ENCODE results near the gene PIGS. TPM values are rescaled to one million over a fixed set of nuclear protein-coding genes. Genes with fewer than 3 reads are reported as not detected.

The PIGS gene
- total RNA-seq, 6 experiments from 2014 or later = 69.5 to 94.7 (median 78.0) TPM

DNA sequence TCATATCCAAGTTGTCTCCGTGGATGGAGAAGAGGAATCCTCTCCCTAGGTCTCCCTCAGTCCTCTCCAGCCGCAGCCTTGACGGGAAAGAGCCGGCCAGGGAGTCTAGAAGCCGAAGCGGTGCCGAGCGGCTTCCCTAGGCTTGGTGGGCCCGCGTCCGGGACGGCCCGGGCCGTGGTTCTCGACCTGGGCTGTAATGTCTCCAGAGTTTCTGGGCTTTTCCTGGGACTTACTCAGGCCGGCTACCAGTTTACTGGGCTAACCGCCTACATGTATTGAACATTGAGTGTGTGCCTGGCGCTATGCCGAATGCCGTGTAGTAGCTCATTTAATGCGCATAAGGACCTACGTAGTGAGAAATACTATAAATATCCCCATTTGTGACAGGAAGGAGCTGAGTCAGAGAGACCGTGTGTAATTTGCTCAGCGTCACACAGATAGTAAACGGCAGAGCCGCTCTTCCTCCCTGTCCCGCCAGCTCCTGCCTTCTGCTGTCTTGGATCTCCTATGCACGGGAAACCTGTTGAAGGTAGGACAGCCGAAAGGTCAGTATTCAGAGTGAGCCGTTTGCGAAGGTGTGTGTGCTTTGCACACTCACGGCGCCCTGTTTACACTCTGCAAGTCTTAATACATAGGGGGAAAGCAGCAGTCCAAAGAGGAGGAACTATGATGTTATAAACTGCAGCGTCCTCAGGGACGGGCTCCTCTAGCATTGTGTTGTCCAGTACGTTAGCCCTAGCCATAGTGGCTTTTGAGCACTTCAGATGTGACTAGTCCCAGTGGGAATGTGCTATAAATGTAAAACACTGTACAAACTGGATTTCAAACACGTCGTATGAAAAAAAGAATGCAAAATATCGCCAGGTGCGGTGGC is 28.2 kb upstream of the PIGS start:
- Mint-ChIP-seq H3K27ac (peak overlapping the region; percentile 95), H3K36me3 (ENCODE audit: low read depth) (peaks cover 9% of the 10 kb centered on the region; the same call in 1 of the 2 replicates), H3K4me1 (ENCODE audit: low read depth) (peaks cover 26% of the 10 kb centered on the region), H3K4me3 (peak overlapping the region; percentile 97), H3K9me3 (no peaks in the 10 kb centered on the region), H3K27me3 (ENCODE audit: insufficient read depth) (peaks cover 5% of the 10 kb centered on the region)
- TF ChIP-seq, protein P1, sequence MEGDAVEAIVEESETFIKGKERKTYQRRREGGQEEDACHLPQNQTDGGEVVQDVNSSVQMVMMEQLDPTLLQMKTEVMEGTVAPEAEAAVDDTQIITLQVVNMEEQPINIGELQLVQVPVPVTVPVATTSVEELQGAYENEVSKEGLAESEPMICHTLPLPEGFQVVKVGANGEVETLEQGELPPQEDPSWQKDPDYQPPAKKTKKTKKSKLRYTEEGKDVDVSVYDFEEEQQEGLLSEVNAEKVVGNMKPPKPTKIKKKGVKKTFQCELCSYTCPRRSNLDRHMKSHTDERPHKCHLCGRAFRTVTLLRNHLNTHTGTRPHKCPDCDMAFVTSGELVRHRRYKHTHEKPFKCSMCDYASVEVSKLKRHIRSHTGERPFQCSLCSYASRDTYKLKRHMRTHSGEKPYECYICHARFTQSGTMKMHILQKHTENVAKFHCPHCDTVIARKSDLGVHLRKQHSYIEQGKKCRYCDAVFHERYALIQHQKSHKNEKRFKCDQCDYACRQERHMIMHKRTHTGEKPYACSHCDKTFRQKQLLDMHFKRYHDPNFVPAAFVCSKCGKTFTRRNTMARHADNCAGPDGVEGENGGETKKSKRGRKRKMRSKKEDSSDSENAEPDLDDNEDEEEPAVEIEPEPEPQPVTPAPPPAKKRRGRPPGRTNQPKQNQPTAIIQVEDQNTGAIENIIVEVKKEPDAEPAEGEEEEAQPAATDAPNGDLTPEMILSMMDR (IDR thresholded peaks at IDR 0.05) = no peak
- DNase-seq = peak; percentile 92

DNA sequence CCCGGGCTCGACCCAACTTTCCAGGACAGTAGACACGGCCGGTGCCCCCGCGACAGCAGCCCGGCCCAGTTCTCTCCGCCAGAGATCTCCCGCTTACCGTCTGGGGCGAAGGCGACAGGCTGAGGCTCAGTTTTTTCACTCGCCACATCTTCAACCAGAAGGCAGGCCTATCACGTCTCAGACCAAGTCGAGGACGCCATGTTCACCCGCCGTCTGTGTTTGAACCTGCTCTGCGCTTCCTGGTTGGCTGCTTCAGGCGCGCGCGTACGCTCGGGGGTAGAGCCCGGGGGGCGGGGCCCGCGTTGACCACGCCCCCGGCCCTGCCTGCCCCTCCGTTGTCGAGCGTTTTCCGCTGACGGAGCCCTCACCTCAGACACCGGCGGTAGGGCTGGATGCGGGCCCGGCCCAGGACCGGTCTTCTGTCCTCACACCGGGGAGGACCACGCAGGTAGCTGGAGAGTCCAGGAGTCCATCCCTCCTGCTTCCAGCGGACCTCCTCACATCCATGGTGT is 27.5 kb upstream of the PIGS start, which contains the start of gene SPAG5:
Gene SPAG5, minus strand, starts transcription at position 227 of the 512 bp plus-strand sequence. Its CDS starts 79 bp downstream, at position 148.
- Mint-ChIP-seq H3K4me1 (ENCODE audit: low read depth) (peaks cover 26% of the 10 kb centered on the region), H3K27ac (peak within 1 kb of the TSS; percentile 95), H3K27me3 (ENCODE audit: insufficient read depth) (peaks cover 3% of the 10 kb centered on the region), H3K9me3 (no peaks in the 10 kb centered on the region), H3K36me3 (ENCODE audit: low read depth) (peaks cover 9% of the 10 kb centered on the region; the same call in 1 of the 2 replicates), H3K4me3 (peak within 1 kb of the TSS; percentile 97)
- TF ChIP-seq, protein P1 (IDR thresholded peaks at IDR 0.05) = no peak
- DNase-seq = peak; percentile 87

DNA sequence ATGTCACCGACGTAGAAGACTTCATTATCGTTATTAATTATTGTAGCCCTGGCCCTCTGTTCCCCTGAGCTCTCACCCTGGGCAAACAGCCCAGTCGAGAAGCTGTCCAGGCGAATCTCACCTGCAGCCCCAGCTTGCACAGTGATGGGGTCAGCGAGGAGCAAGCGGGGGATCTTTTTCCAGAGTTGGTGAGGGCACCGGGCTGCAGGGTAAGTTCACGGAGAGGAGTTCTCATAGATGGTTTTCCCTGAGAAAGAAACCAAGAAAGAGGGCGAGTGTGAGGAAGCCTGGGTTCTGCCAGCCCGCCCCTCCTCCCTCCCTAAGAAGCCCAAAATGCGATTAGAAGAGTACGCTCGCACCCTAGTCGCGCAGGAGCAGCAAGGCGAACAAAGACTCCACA is 27.1 kb upstream of the PIGS start:
- peak overlapping the region; percentile 97 for H3K4me3 Mint-ChIP-seq
- DNase-seq = no peak
- TF ChIP-seq, protein P1 (IDR thresholded peaks at IDR 0.05) = no peak
- H3K27me3 Mint-ChIP-seq (ENCODE audit: insufficient read depth) = peaks cover 3% of the 10 kb centered on the region
- H3K4me1 Mint-ChIP-seq (ENCODE audit: low read depth) = peaks cover 26% of the 10 kb centered on the region
- peaks cover 9% of the 10 kb centered on the region; the same call in 1 of the 2 replicates for H3K36me3 Mint-ChIP-seq (ENCODE audit: low read depth)
- no peaks in the 10 kb centered on the region for H3K9me3 Mint-ChIP-seq
- peak overlapping the region; percentile 95 for H3K27ac Mint-ChIP-seq

DNA sequence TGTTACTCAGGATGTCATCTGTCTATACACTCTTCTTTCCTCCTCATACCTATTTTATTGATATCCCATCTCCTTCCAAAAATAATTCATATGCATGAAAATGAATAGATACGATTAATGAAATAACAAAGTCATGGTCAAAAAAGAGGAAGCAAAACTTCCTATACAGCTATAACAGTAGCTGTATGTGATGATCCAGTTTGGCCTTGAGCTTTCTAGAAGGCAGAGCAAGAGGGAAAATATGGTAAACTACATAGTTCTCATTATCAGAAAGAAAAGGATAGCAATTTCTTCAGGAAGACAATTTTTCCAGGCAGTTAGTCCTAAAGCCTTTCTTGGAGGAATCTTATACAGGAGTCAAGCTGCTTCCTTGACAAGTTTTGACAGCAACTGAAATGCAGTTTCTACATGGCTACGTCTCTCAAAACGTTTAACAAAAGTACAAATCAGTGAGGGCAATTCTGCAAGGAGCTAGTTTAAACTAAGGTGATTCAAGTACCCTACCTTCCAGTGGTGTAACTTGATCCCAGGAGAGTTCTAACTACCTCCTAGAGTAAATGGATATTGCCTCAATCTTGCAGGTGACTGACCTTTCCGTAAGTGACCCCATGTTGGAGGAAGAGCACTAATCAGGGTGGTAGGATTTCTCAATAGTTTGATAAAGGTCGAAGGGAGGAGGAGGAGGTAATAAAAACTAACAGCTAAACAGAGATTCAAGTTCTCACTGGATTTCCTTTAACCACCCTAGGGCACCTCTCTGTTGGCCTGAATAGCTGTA is 26.5 kb upstream of the PIGS start:
- H3K4me3 Mint-ChIP-seq = peak overlapping the region; percentile 97
- no peaks in the 10 kb centered on the region for H3K9me3 Mint-ChIP-seq
- DNase-seq = no peak
- peaks cover 26% of the 10 kb centered on the region for H3K4me1 Mint-ChIP-seq (ENCODE audit: low read depth)
- H3K27ac Mint-ChIP-seq = peak overlapping the region; percentile 95
- TF ChIP-seq, protein P1 (IDR thresholded peaks at IDR 0.05) = no peak
- peaks cover 9% of the 10 kb centered on the region; the same call in 1 of the 2 replicates for H3K36me3 Mint-ChIP-seq (ENCODE audit: low read depth)
- peaks cover 3% of the 10 kb centered on the region for H3K27me3 Mint-ChIP-seq (ENCODE audit: insufficient read depth)

DNA sequence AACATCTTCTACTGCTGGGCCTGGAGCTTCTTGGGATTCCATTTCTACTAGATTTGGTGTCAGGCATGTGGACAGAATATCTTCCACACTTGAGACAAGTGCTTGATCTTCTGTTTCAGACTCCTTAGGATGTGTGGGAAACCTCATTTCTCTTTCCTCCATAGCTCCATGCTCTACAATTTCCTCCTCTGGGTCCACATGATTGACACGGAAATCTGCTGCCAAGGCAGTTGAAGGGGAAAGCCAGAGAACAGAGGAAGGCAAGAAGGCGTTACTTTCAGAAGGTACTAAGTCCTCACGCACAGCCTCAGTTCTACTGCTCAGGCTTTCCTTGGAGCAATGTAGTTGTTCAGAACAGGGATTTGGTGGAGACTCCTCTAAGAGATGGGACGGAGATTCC is 20.9 kb upstream of the PIGS start:
- peaks cover 17% of the 10 kb centered on the region for H3K36me3 Mint-ChIP-seq (ENCODE audit: low read depth)
- peaks cover 2% of the 10 kb centered on the region for H3K4me1 Mint-ChIP-seq (ENCODE audit: low read depth)
- H3K9me3 Mint-ChIP-seq = no peaks in the 10 kb centered on the region
- no peaks in the 10 kb centered on the region; the same call in 1 of the 2 replicates for H3K27me3 Mint-ChIP-seq (ENCODE audit: insufficient read depth)
- no peak overlapping the region for H3K4me3 Mint-ChIP-seq
- no peak overlapping the region for H3K27ac Mint-ChIP-seq
- no peak for DNase-seq
- TF ChIP-seq, protein P1 (IDR thresholded peaks at IDR 0.05) = no peak

All from HFFc6 (cell line).